VCaP (cell line): ENCODE measurements around the gene SUMO1.
"Not testable (repeated sequence)": the region's sequence is repeated elsewhere in the genome, so short reads cannot be mapped to it uniquely, and the experiment has no call there.

Experiments used
- H3K27ac ChIP-seq: fragments of 450-650 bp; 2 replicates; pipeline ENCODE4 v1.5.1; 2017
- TF ChIP-seq, protein P1 (sequence below): fragments of 450-650 bp; conservative IDR thresholded peaks from 2 replicates; pipeline ENCODE4 v1.5.1; 2017; ENCODE audit warnings: mild to moderate bottlenecking, moderate library complexity

Gene SUMO1

GRCh38 chr2:202267495-202267894 is 29.1 kb upstream of the SUMO1 start:
- TF ChIP-seq, protein P1, sequence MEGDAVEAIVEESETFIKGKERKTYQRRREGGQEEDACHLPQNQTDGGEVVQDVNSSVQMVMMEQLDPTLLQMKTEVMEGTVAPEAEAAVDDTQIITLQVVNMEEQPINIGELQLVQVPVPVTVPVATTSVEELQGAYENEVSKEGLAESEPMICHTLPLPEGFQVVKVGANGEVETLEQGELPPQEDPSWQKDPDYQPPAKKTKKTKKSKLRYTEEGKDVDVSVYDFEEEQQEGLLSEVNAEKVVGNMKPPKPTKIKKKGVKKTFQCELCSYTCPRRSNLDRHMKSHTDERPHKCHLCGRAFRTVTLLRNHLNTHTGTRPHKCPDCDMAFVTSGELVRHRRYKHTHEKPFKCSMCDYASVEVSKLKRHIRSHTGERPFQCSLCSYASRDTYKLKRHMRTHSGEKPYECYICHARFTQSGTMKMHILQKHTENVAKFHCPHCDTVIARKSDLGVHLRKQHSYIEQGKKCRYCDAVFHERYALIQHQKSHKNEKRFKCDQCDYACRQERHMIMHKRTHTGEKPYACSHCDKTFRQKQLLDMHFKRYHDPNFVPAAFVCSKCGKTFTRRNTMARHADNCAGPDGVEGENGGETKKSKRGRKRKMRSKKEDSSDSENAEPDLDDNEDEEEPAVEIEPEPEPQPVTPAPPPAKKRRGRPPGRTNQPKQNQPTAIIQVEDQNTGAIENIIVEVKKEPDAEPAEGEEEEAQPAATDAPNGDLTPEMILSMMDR, result no peak
- peak overlapping the region; percentile 93; the same call in 1 of the 2 replicates for H3K27ac ChIP-seq

DNA sequence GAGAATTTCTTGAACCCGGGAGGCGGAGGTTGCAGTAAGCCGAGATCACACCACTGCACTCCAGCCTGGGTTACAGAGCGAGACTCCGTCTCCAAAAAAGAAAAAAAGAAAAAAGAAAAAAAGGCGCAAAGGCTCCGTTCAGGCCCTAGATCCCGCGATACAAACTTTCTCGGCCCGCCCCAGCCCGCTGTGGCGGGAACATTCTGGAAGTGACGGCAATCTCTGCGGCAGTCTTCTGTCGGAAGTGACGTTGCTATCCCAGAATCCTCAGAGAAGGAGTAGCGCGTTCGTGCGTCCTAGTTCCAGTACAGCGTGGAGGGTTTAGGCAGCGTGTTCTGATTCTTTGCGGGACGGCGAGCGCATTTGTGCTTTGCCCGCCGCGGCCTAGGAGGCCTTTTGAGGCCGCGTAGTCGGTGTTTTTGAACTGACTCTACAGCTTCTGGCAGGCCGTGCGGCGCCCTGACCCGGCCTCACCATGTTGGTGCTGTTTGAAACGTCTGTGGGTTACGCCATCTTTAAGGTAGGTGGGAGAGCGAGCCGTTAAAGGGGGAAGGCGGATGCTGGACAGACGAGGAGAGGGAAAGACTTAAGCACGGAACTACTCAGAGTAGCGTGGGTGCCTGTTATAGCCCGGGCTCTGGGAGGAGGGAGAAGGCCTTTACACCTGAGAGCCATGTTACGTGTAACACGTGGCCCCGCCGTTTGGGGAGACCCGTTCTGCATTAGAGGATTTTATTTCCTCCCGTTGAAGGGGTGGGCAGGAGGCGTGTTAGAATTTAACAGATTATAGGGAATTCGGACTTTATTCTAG is 27.3 kb upstream of the SUMO1 start, which contains the start of gene NOP58:
NOP58 (plus strand) TSS at position 297 of the 811 bp plus-strand sequence; CDS start at position 476, 179 bp downstream.
- H3K27ac ChIP-seq, result peak within 1 kb of the TSS; percentile 93
- TF ChIP-seq, protein P1, result no peak

- TF ChIP-seq, protein P1, result no peak
- no peak overlapping the region for H3K27ac ChIP-seq
Measured at GRCh38 chr2:202261531-202261930, 23.1 kb upstream of the SUMO1 start.

DNA sequence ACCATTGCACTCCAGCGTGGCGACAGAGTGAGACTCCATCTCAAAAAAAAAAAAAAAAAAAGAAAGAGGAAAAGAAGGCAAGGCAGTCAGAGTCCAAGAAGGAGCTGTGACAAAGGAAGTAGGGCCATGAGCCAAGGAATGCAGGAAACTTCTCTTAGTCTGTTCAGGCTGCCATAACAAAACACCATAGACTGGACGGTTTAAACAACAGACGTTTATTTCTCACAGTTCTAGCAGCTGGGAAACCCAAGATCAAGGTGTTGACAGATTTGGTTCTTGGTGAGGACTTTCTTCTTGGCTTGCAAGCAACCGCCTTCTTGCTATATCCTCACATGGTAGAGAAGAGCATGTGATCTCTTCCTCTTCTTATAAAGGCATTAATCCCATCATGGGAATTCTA is 13.1 kb upstream of the SUMO1 start:
- H3K27ac ChIP-seq, result no peak overlapping the region
- TF ChIP-seq, protein P1, result no peak

- no peak overlapping the region for H3K27ac ChIP-seq
Measured at GRCh38 chr2:202249521-202250253, 11.3 kb upstream of the SUMO1 start.

GRCh38 chr2:202247710-202248109 is 9.3 kb upstream of the SUMO1 start:
- not testable (repeated sequence) for H3K27ac ChIP-seq

More at GRCh38 chr2:202249521-202250253, 11.3 kb upstream of the SUMO1 start:
- TF ChIP-seq, protein P1, result no peak

DNA sequence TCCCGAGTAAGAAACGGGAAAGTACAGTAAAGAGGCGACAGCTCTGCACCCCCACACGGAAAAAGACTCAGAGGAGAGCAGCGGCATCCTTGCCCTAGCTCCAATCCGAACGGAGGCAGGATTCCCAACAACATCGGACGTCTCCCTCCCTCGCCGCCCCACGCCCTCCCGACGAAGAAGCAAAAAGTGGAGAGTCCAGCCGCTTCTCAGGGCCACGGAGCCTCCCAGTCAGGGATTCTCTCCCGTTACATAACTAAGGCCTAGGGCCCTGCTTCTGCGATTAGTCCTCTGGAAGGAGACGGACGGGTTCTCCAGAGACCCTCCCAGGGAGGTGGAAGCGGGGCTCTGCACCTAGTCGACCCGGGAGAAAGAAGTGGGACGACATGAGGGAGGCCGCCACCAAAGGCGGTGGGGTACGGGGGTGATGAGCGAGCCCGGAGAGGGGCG is 587 bp downstream of the SUMO1 start:
- peak overlapping the region; percentile 81 for H3K27ac ChIP-seq
- TF ChIP-seq, protein P1, result no peak
